Measurements from ENCODE around the gene SDK1. TPM values are rescaled to one million over a fixed set of nuclear protein-coding genes. Genes with fewer than 3 reads are reported as not detected.

The SDK1 gene
- total RNA-seq, 1 donor: 0.43 TPM

GRCh38 chr7:3494947-3495346 is 193.9 kb downstream of the SDK1 start:
- H3K4me3 ChIP-seq (ENCODE audit: low read depth, low read length): no peak overlapping the region
- no peak for DNase-seq (ENCODE audit: low read depth)
- TF ChIP-seq CTCF (IDR thresholded peaks at IDR 0.05; ENCODE audit: insufficient read depth, low read depth, low read length): no peak

DNA sequence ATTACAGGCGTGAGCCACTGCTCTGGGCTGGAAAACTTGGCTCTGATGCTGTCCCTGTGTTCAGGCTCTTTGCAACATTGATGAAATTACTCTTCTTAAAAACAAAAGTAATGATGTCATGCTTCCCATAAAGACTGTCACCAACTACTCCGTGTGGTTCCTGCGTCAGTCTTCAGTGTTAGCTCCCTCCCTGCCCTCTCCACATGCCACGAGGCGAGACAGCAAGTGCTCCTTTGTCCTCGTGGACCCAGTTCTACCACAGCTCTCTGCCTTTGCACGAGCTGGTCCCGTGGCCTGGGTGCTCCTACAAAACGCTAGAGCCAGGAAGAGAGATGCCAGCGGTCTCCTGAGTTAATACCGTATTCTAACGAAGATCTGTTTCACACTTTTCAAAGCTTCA is 194.5 kb downstream of the SDK1 start:
- H3K4me3 ChIP-seq (ENCODE audit: low read depth, low read length): no peak overlapping the region
- peak; percentile 13 for DNase-seq (ENCODE audit: low read depth)
- no peak for TF ChIP-seq CTCF (IDR thresholded peaks at IDR 0.05; ENCODE audit: insufficient read depth, low read depth, low read length)

GRCh38 chr7:3495954-3496353 is 194.9 kb downstream of the SDK1 start:
- no peak for TF ChIP-seq CTCF (IDR thresholded peaks at IDR 0.05; ENCODE audit: insufficient read depth, low read depth, low read length)
- peak; percentile 3 for DNase-seq (ENCODE audit: low read depth)
- no peak overlapping the region for H3K4me3 ChIP-seq (ENCODE audit: low read depth, low read length)

DNA sequence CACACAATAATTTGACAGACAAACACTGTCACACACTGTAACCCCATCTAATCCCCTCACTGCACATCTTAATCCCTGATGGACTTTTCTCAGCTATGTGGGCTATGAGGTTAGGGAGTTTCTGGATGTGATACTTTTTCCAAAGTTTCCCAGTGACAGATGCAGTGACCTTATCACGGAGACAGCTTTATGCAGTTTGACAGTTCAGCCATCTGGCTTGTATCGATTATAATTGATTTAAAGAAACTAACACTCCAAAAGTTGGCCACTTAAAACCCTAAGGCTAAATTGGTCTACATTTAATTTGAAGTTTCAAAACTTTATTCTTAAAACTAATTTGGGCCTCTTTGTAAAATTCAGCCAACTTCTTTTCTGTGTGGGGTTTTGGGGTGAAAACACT is 196.7 kb downstream of the SDK1 start:
- no peak overlapping the region for H3K4me3 ChIP-seq (ENCODE audit: low read depth, low read length)
- no peak for DNase-seq (ENCODE audit: low read depth)
- no peak for TF ChIP-seq CTCF (IDR thresholded peaks at IDR 0.05; ENCODE audit: insufficient read depth, low read depth, low read length)

GRCh38 chr7:3501671-3502070 is 200.6 kb downstream of the SDK1 start:
- TF ChIP-seq CTCF (IDR thresholded peaks at IDR 0.05; ENCODE audit: insufficient read depth, low read depth, low read length): no peak
- no peak for DNase-seq (ENCODE audit: low read depth)
- H3K4me3 ChIP-seq (ENCODE audit: low read depth, low read length): no peak overlapping the region

DNA sequence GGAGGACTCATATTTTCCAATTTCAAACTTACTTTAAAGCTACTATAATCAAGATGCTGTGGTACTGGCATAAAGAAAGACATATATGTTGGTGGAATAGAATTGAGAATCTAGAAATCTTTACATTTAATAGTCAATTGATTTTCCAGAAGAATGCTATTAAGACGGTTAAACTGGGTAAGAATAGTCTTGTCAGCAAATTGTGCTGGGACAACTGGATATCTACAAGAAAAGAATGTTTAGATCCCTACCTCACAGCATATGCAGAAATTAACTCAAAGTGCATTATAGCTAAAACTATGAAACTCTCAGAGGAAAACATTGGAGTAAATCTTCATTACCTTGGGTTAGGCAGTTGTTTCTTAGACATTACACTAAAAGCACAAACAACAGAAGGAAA is 203.3 kb downstream of the SDK1 start:
- no peak overlapping the region for H3K4me3 ChIP-seq (ENCODE audit: low read depth, low read length)
- no peak for DNase-seq (ENCODE audit: low read depth)
- TF ChIP-seq CTCF (IDR thresholded peaks at IDR 0.05; ENCODE audit: insufficient read depth, low read depth, low read length): no peak
